ENCODE data around the gene PRTN3.

- TF ChIP-seq CTCF (IDR thresholded peaks at IDR 0.05), result no peak
- no peak for TF ChIP-seq EZH2 (IDR thresholded peaks at IDR 0.05)
Observed at GRCh38 chr19:803686-804418, 36.9 kb upstream of the PRTN3 start.

All from neural progenitor cell (in vitro differentiated cells).